Measurements from ENCODE around the gene IQCK. TPM values are rescaled to one million over a fixed set of nuclear protein-coding genes. Genes with fewer than 3 reads are reported as not detected.

IQCK gene
- total RNA-seq, 1 donor from 2014 or later, result 3.2 TPM

DNA sequence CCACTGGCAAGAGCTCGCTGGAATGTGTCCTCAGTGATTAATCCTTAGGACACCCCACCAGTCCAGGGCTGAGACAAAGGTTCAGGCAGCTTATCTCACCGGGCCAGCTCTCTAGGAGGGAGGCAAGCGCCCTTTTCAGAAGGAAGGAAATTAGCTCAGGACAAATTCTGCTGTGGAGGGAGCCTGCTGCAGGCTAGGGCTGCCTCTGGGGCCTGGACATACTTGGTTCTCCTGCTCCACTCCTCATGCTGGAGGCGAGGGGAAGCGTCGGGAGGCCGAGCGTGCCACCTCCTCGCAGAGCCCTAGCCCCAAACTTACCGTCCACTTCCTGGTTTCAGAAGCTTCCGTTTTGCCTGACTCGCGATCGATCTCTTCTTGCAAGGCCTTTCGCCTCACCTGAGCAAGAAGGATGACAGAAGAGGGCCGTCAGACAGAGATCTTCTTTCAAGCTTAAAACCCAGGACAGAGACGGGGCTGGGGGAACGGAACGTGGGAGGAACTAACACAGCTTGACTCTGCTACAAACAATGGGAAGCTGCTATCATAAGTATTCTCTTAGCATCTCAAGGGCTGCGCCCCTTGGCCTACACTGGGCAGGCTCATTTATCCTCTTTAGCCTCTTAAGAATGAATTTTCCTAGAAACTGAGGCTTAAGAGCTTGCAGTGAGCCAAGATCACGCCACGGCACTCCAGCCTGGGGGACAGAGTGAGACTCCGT, 7.7 kb upstream of the IQCK start:
- H3K9me3 Mint-ChIP-seq, result no peaks in the 10 kb centered on the region
- CTCF ChIA-PET, result no interaction called here
- H3K4me3 Mint-ChIP-seq, result no peak overlapping the region
- peaks cover 77% of the 10 kb centered on the region for H3K36me3 Mint-ChIP-seq (ENCODE audit: low read depth)
- H3K27ac Mint-ChIP-seq, result no peak overlapping the region
- H3K27me3 Mint-ChIP-seq, result no peaks in the 10 kb centered on the region
- peaks cover 4% of the 10 kb centered on the region for H3K4me1 Mint-ChIP-seq
- ATAC-seq (ENCODE audit: low read depth) (no peak), DNase-seq (no peak)
- POLR2A ChIA-PET, result no interaction called here
- intact Hi-C loops (cut with micrococcal nuclease), result no loop called here
- TF ChIP-seq, protein P1, sequence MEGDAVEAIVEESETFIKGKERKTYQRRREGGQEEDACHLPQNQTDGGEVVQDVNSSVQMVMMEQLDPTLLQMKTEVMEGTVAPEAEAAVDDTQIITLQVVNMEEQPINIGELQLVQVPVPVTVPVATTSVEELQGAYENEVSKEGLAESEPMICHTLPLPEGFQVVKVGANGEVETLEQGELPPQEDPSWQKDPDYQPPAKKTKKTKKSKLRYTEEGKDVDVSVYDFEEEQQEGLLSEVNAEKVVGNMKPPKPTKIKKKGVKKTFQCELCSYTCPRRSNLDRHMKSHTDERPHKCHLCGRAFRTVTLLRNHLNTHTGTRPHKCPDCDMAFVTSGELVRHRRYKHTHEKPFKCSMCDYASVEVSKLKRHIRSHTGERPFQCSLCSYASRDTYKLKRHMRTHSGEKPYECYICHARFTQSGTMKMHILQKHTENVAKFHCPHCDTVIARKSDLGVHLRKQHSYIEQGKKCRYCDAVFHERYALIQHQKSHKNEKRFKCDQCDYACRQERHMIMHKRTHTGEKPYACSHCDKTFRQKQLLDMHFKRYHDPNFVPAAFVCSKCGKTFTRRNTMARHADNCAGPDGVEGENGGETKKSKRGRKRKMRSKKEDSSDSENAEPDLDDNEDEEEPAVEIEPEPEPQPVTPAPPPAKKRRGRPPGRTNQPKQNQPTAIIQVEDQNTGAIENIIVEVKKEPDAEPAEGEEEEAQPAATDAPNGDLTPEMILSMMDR (IDR thresholded peaks at IDR 0.05), result no peak

DNA sequence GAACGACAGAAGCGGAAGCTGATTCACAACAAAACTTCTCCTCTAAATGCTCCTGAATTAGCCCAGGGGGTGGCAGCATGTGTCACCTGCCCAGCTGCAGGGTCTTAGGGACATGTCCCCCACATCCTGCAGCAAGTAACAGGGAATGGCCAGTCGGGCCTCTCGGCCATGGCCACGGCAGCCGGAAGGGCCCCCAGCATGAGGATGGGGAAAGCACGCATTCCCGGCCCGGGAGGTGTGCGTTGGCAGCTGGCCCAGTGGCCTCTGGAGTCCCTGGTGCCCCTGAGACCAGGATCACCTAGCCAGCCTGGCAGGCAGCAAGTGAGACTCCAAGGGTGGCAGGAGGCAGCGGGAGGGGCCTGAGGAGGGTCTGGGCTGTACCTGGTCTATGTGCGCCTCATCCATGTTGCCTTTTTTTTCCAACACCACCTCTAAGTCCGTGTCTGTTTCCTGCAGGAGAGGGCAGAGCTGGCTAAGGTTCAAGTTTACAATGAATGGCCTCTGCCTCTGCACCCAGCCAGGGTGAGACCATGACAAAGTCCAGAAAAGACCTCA, 7.0 kb upstream of the IQCK start:
- intact Hi-C loops (cut with micrococcal nuclease), result no loop called here
- ChIA-PET CTCF (no interaction called here), POLR2A (no interaction called here)
- Mint-ChIP-seq H3K36me3 (ENCODE audit: low read depth) (peaks cover 72% of the 10 kb centered on the region), H3K9me3 (no peaks in the 10 kb centered on the region), H3K27me3 (no peaks in the 10 kb centered on the region), H3K4me3 (no peak overlapping the region), H3K27ac (no peak overlapping the region), H3K4me1 (peaks cover 5% of the 10 kb centered on the region)
- ATAC-seq (ENCODE audit: low read depth) (no peak), DNase-seq (no peak)
- TF ChIP-seq, protein P1 (IDR thresholded peaks at IDR 0.05), result no peak

DNA sequence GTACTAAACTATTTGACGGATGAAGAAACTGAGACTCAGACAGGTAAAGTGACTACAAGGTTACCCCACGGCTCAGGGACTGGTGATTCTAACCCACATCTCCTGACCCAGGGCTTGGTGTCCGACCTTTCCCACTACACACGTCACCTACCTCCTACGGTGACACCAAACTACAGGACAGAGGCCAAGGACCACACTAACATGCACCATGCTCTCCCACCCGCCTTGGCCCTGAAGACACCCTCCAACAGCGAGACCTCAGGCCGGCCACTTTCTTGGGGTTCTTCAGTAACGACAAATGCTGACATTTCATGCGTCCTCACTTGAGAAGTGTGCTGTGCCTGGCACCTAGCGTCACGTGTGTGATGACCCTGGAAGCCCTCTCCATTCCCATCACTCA, 6.4 kb upstream of the IQCK start:
- ATAC-seq (ENCODE audit: low read depth) (no peak), DNase-seq (no peak)
- Mint-ChIP-seq H3K4me3 (no peak overlapping the region), H3K27ac (no peak overlapping the region), H3K4me1 (peaks cover 10% of the 10 kb centered on the region), H3K36me3 (ENCODE audit: low read depth) (peaks cover 66% of the 10 kb centered on the region), H3K9me3 (no peaks in the 10 kb centered on the region), H3K27me3 (no peaks in the 10 kb centered on the region)
- TF ChIP-seq, protein P1 (IDR thresholded peaks at IDR 0.05), result no peak
- intact Hi-C loops (cut with micrococcal nuclease), result no loop called here
- CTCF ChIA-PET, result no interaction called here
- POLR2A ChIA-PET, result no interaction called here

DNA sequence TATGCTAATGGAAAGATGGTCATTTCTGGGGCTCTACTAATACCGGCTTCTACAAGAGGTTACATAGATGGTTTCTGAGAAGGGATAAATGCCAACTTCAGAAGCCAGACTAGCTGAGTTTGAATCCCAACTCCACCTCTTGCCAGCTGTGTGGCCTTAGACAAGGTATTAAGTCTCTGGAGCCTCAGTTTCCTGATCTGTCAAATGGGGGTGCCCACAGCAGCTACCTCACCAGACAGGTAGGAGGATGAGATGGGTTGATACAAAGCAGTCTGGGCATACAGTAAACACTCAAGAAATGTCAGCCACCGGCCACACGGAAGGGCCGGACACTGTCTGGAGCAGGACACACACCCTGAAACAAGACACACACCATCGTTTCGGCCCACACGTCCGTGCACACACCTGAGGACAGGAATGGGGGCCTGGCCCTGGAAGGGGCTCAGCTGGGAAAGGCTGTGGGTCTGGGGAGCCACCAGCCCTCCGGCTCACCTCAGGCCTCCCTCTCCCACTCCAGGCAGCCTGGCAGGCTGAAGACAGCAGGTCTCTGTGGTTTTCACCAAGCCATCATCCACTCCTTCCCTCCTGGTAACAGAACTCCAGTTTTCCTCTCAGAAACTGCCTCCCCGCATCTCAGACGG, 5.5 kb upstream of the IQCK start:
- POLR2A ChIA-PET, result no interaction called here
- TF ChIP-seq, protein P1 (IDR thresholded peaks at IDR 0.05), result no peak
- peaks cover 18% of the 10 kb centered on the region for H3K4me1 Mint-ChIP-seq
- H3K36me3 Mint-ChIP-seq (ENCODE audit: low read depth), result peaks cover 65% of the 10 kb centered on the region
- no peaks in the 10 kb centered on the region for H3K27me3 Mint-ChIP-seq
- ATAC-seq (ENCODE audit: low read depth), result no peak
- H3K4me3 Mint-ChIP-seq, result no peak overlapping the region
- intact Hi-C loops (cut with micrococcal nuclease), result no loop called here
- DNase-seq, result no peak
- H3K9me3 Mint-ChIP-seq, result no peaks in the 10 kb centered on the region
- H3K27ac Mint-ChIP-seq, result no peak overlapping the region
- CTCF ChIA-PET, result no interaction called here

DNA sequence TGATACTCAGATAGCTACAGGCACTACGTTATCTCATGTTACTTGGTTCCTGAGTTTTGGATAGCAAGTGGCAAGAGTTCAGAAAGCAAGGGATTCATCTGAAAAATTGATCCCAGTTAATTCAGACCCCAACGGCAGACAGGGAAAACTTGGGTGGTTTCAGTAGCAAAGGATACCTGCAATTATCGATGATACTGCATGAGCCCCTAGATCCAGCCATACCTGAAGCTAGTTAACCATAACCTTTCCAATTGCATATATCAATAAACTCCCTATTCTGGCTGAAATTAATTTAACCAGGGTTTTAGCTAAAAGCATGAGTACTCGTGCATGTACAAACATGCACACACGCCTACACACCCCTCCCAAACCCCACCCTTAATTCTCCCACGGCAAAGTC, 4.4 kb upstream of the IQCK start:
- no peaks in the 10 kb centered on the region for H3K9me3 Mint-ChIP-seq
- H3K36me3 Mint-ChIP-seq (ENCODE audit: low read depth), result peaks cover 64% of the 10 kb centered on the region
- TF ChIP-seq, protein P1 (IDR thresholded peaks at IDR 0.05), result no peak
- DNase-seq (no peak), ATAC-seq (ENCODE audit: low read depth) (no peak)
- intact Hi-C loops (cut with micrococcal nuclease), result no loop called here
- no peak overlapping the region for H3K4me3 Mint-ChIP-seq
- no peaks in the 10 kb centered on the region for H3K27me3 Mint-ChIP-seq
- CTCF ChIA-PET, result no interaction called here
- H3K4me1 Mint-ChIP-seq, result peaks cover 20% of the 10 kb centered on the region
- no peak overlapping the region for H3K27ac Mint-ChIP-seq
- POLR2A ChIA-PET, result no interaction called here
